ENCODE data around the gene PUSL1.
A peak's percentile ranks its signal among the peaks of the same experiment; 100 is the strongest.
"Not testable (repeated sequence)": the region's sequence is repeated elsewhere in the genome, so short reads cannot be mapped to it uniquely, and the experiment has no call there.

The PUSL1 gene

GRCh38 chr1:1311107-1312104 is 3.0 kb downstream of the PUSL1 start:
- DNase-seq, result no peak

GRCh38 chr1:1312450-1313314 is 4.3 kb downstream of the PUSL1 start:
- DNase-seq, result no peak

- no peak for DNase-seq
Measured at GRCh38 chr1:1313500-1314236, 5.3 kb downstream of the PUSL1 start.

GRCh38 chr1:1314237-1314586 is 5.8 kb downstream of the PUSL1 start:
- no peak for DNase-seq

- no peak for DNase-seq
Measured at GRCh38 chr1:1314678-1315335, 6.4 kb downstream of the PUSL1 start.

- DNase-seq, result no peak
Measured at GRCh38 chr1:1315435-1315954, 7.1 kb downstream of the PUSL1 start.

- DNase-seq, result not testable (repeated sequence)
Measured at GRCh38 chr1:1316199-1316598, 7.8 kb downstream of the PUSL1 start.

GRCh38 chr1:1317420-1317819 is 9.0 kb downstream of the PUSL1 start:
- DNase-seq, result no peak

- no peak for DNase-seq
Measured at GRCh38 chr1:1318131-1318652, 9.8 kb downstream of the PUSL1 start.

- no peak for DNase-seq
Measured at GRCh38 chr1:1318777-1319645, 10.6 kb downstream of the PUSL1 start.

- DNase-seq, result no peak
Measured at GRCh38 chr1:1319646-1319941, 11.2 kb downstream of the PUSL1 start.

- no peak for DNase-seq
Measured at GRCh38 chr1:1320666-1321448, 12.5 kb downstream of the PUSL1 start.

GRCh38 chr1:1321477-1321876 is 13.1 kb downstream of the PUSL1 start:
- DNase-seq, result no peak

- DNase-seq, result no peak
Measured at GRCh38 chr1:1322418-1322817, 14.0 kb downstream of the PUSL1 start.

GRCh38 chr1:1322952-1323351 is 14.6 kb downstream of the PUSL1 start:
- no peak for DNase-seq

GRCh38 chr1:1324084-1324523 is 15.7 kb downstream of the PUSL1 start:
- DNase-seq, result no peak

- peak; percentile 95 for DNase-seq
Measured at GRCh38 chr1:1324524-1325287, 16.3 kb downstream of the PUSL1 start, which contains the start of the genes CPTP and INTS11. Gene CPTP (plus strand): TSS chr1:1324802. CDS start chr1:1326911, 2,109 bp downstream. Gene INTS11 (minus strand): TSS chr1:1324660. CDS start chr1:1324608, 52 bp downstream.

- no peak for DNase-seq
Measured at GRCh38 chr1:1325288-1326074, 17.1 kb downstream of the PUSL1 start.

Measured in effector CD8-positive, alpha-beta T cell (primary cell).